GM19043 (cell line): ENCODE data around the gene OTP.

ENCODE experiments used
- ATAC-seq: cut with Tn5 transposase; IDR thresholded peaks from one replicate; pipeline ENCODE4 v1.9.1; 2021; ENCODE audit warnings: low read depth; ENCODE audit not compliant: unreplicated experiment

Gene OTP

DNA sequence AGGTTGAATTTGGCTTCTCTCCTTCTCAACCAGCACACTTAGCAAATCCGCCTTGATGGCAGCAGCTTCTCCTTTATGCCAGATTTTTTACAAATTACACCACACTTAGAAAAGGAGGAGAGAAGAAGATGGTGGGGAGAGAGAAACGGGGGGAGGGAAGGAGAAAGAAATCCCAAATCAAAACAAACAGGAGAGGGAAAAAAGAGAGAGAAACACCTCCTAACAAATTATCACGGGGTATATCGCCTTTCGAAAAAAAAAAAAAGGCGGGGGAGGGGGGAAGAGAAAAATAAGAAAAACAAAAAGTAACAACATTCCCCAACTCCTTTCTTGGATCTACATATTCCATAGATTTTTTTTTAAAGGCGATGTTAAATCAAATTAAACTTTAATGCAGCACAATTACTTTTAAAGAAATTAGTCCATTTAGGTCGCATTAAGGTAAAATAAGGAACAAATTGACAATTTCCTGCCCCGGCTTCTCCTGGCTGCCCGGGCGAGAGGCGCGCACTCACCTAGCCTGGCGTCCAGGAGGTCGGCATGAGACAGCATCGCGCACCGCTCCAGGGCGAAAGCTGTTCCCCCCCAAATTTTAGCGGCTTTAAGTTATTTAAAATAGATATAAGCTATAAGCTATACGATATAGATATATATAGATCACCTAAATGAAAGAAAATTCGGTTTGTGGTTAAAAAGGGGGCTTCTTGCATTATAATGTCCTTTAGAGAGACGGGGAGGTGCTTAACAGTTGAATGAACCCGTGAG is at the start of gene OTP:
Gene OTP (minus strand): TSS at position 716 of the 765 bp plus-strand sequence. CDS start 164 bp downstream, at position 552.
- ATAC-seq = no peak

DNA sequence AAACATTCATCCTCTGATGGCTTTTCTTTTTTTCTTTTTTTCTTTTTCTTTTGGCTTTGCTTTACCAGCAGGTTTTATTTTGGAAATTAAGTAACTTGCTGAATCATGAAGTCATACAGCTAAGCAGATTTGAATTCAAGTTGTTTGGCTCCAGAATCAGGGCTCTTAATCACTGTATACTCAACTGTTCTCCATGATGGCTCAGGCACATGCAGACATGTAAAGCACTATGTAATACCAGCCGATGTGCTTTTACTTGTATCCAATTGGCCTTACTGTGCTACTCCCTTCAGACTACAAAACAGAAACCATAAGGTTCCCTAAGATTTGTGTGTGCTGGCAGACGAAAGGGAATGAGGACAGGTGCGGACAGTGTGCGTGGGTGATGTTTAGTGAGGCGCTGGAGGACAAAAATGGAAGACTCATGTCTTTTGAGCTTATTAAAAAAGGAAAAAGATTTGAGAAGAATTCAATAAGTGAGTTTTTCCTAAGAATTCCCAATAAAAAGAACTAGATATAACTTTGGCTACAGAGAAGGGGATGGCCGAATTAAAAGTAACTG is 44.7 kb upstream of the OTP start:
- ATAC-seq = no peak

DNA sequence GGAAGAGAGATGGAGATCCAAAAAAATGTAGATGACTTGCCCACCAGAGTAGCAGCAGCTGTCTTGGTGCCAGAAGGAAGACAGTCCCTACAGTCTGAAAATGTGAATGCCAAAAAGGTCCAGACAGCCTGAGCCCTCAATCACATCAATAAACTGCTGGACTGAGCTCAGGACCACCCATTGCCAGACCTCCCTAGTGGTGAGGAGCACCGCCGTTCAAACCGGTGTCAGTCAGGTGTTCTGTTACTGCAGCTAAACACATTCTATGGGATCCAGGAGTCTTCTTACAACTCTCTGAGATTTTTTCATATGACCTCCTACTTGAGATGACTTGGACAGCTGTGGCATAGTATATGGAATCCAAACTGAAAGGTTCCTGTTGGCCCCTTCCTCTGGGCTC is 32.0 kb upstream of the OTP start:
- ATAC-seq = no peak

DNA sequence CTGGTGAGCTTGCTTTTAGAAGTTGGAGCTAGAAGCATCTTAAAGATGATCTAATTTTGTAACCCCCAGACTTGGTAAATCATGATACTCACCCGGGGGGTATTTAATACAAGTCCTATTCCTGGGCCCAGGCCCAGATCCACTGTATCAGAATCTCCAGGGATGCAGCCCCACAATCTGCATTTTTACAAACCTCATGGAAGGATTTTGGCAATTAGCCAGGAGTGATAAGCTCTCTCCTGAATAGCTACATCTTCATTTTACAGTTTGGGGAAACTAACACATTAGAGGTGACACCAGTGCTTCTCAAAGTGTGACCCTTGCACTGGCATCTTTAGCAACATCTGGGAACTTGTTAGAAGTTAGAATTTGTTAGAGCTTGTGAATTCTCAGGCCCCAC is 31.2 kb upstream of the OTP start:
- ATAC-seq = no peak

DNA sequence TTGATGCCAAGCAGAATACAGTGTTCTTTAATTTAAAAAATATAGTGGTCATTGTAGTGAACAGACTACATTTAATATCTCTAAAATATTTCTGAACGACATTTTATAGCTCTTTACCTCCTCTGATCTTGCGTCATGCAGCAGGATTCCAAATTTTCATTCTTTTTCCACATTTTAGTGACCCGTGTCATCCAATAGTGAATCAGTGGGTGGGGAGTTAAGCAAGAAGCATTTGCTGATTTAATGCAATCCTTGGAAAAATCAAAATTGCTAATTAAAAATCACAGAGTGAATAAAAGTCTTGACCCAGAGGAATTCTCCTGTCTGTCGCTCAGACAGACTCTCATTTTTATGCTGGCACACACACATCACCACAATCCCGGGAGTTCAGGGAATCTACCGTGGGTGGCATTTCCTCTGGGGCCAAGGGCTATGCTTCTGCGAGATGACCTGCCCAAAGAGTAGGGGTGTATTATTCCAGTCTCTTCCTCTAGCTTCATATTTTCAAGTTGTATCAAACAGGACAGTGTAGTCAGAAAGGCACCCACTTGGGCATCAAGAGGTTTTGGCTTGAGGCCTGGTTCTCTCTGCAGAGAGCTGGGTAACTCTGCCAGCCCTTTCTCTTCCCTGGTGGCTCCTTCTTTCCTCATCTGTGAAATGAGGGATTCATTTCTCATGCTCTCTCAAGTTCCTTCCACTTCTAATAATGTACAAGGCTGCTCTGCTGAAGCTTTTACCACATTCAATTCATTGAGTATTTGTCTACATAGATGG is 24.8 kb upstream of the OTP start:
- no peak for ATAC-seq

DNA sequence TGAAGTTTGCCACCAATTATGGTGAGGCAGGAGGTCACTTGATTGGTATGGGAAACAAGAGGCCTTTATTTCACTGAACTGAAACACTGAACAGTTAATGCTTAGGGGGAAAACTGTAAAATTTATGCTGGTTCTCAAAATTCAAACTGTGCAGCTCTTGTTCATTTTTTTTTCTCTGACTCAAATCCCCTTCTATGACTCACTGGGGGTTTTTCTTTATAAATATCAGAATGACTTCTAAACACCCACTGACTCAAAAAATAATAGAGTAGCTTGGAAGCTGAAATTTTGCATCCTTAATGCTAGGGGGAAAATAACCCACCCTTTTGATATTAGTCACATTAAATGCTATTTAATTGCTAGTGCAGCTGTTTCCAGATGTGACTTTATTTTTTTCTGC is 24.1 kb upstream of the OTP start:
- no peak for ATAC-seq

DNA sequence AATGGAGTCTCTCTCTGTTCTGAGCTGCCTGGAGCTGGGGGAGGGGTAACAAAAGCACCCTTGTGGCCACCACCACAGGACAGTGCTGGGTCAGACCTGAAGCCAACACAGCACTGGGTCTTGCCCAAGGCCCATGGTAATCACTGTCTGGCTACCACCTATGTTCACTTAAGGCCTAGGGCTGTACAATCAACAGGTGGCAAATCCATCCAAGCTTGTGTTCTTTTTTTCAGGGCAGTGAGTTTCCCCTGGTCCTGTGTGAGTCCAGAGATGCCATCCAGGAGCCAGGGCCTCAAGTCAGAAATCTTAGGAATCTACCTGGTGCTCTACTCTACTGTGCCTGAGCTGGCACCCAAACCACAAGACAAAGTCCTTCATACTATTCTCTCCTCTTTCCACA is 20.1 kb upstream of the OTP start:
- ATAC-seq = no peak

DNA sequence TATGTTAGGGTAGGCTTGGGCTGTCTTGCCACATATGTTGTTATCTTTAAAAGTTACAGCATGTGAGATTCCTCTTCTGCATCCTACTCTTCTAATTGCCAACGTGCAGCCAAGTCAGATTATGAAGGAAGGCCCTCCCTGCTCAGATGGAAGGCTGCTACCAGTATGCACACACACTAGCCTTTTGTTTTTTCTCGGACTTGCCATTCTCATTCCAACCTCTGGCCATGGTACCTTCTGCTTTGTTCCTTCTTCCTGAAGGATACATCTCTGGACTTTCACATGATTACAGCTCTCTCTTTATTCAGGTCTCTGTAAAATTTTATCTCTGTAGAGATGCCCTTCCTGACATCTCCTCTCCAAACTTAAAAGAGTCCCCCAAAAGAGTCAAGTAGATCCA is 12.8 kb upstream of the OTP start:
- ATAC-seq = no peak

DNA sequence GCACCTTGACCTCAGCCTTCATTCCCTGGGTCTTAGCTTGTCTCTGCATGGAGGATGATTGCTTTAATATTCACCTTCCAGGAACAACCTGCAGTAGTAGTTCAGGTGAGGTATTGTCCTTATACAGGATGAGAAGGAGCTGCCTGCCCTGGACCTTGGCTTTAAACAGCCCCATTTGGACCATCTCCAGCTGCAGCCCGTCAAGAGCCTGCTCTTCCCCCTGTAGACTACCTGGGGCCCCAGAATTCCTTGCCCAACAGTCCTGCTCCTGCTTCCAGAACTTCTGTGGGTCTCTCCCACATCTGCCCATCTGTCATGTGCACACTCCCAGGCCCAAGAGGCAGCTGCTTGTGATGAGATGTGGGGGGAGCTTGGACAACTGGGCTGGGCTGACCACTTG is 12.2 kb upstream of the OTP start:
- no peak for ATAC-seq

DNA sequence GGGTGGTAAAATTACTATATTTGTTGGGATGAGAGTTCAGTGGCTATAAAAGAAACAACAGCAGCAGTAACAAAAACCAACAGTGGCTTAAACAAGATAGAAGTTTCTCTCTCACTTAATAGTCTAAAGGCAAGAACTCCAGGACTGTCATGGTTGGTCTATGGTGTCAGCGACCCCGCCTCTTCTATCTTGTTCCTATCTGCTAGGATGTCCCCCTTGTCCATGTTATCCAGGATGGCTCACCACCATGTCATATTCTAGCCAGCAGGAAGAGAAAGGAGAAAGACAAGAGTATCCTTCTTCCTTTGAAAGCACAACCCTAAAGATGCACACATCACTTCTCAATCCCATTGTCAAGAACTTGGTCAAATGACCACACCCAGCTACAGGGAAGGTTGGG is 11.3 kb upstream of the OTP start:
- ATAC-seq = no peak

DNA sequence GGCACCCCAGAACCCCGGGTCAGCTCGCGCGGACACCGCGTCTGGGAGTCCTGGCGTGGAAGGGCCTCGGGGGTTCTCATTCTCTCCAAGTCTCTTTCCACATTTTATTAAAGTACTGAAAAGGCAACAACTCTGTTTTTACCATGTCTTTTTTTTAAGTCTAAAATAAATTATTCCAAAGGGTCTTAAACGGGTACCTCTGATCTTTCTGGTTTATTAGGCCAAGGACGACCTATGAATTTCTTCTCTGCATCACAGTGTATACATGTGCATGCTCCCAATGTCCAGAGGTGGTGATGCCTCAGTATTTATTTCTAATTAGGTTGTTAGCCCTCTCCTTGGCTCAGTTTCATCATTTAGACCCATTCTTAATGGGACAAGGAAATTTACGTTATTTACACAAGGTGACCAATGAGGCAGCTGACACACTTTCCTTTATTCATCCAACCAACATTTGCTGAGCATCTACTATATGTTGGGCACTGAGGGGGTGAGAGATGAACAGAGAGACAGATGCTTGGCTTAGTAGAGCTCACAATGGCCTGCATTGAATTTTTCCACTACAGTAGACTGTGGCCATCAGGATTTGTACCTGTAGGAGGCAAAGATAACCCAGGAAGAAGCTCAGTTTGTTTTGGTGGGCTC is 7.6 kb upstream of the OTP start:
- ATAC-seq = no peak

DNA sequence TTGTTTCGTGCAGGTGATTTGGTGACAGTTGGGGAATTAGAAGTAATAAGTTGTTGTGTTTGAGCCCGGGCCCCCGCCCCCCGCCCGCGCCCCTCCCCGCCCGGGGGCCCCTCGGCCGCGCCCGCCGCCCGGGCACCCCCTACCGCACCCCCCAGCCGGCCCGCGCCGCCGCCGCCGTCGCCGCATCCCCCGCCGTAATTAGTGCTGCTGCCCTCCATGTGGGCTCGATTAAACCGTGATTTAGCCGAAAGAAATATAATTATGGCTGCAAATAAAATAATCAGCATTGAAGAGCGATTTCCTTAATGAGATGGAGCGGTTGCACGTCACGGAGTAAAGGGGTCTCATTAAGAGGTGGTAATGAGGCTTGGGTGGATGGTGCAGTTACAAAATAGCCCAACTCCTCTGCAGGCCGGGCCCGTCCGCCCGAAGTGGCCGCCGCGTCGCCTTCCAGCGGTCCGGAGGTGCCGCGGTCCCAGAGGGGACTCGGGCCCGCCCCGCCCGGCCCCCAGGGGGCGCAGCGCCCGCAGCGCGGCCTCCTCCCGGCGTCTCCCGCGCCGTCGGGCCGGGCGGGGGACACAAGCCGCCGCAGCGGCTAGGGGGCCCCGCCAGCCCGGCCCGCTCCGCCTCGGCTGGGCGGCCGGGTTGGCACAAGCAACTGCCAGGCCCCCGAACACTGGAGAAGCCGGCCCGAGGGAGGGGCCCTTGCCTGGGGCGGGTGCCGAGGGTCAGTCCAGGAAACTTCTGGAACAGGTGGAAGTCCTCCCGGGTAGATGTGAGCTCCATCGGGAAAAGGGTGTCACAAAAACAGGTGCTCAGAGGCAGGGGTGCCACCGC is 6.9 kb upstream of the OTP start:
- no peak for ATAC-seq

DNA sequence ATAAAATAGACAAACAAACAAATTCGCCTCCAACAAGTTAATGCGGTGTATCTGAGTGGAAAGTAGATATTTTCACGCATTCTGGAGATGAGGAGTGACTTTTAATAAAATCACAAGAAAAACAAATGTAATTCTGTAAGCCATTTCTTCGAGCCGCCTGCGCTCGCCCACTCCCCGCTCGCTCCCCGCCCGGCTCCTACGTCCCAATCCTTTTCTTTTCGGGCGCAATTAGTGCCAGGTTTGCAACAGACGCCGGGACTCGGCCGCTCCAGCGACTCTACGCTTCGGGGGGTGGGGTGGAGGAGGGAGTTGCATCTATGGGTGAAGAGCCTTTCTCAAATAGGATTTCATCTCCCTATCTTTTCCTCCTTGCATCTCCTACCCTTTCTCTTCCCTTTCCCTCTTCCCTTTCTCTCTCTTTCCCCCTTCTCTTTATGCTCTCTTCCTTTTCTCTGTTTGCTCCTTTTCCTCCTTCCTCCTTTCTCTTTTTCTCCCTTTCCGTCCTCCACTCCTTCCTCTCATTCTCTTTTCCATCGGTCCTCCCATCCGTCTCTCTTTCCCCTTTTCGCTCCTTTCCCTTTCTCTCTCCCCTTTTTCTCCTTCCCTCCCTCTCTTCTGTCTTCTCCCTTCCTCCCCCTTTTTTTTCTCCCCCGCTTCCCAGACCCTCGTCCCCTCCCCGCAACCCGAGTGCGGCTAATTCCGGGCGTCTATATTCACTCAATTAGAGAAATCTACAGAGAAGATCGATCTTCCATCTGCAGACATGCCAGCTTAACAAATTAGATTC is 6.1 kb upstream of the OTP start:
- no peak for ATAC-seq

DNA sequence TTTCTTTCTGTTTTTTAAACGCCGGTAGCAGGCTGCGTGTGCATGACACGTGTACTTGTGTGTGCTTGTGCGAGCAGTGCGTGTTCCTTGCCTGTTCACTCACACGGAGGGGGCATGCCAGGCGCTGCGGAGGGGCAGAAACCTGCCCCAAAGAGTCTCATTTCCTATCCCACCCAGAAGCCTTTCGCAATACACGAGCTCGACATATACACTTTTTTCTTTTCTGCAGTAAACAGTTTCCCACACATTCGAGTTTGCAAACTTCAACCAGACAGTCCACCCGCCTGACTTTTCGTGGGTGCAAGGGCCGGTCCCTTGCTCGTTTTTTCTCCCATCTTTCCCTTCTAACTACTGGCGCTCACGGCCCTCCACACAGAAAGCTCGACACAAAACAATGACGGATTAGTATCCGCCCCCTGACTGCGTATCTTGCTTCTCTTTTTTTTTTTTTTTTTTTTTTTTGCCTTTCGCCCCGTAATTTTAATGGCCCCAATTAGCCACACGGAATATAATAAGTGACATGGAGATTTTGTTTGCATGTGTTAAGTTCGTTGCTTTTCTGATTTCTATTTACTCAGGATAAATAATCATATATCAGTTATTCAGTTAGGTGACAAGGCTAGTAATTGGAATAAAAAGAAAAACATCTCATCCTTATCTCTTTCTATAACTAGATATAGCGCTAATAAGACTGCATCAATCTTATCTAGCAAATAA is 5.3 kb upstream of the OTP start:
- no peak for ATAC-seq

DNA sequence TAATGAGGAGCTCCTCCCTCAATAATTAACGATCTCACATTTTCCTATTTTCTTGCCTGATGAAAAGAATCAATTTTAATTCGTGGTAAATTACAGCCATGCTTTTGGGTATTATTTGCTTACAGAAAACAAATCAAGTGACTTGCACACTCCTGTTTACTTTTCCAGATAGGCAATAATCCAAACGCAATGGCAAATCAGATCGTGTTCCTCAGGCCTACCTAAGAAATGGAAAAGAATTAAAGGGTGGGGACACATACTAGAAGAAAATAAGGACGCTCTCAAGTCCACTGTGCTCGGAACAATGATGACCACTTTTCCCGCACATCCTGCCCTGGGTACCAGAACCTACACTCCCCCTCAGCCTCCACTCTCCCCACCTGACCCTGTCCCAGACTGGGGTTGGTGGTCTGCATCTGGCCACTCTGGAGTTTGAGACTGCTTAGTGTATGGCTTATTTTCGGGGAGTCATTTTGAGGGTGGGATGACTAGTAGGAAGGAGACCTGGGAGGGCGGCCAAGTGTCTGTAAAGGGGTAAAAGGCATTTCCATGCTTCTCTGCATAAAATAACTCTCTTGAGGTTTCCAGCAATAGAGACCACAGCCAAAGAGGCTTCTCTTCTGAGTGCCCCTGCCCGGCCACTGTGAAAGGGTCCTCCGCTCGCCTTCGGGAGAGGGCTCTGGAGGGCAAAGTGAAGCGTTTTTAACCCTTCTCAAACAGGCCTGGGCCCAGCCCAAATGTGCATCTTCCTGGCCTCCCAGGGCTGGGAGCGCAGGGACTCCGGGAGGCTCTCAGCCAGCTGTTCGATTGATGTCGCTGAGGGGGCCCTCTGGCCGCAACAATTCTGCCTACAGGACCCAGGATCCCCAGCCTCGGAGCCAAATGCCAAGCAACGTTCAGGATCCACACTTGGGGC is 4.5 kb upstream of the OTP start:
- no peak for ATAC-seq

DNA sequence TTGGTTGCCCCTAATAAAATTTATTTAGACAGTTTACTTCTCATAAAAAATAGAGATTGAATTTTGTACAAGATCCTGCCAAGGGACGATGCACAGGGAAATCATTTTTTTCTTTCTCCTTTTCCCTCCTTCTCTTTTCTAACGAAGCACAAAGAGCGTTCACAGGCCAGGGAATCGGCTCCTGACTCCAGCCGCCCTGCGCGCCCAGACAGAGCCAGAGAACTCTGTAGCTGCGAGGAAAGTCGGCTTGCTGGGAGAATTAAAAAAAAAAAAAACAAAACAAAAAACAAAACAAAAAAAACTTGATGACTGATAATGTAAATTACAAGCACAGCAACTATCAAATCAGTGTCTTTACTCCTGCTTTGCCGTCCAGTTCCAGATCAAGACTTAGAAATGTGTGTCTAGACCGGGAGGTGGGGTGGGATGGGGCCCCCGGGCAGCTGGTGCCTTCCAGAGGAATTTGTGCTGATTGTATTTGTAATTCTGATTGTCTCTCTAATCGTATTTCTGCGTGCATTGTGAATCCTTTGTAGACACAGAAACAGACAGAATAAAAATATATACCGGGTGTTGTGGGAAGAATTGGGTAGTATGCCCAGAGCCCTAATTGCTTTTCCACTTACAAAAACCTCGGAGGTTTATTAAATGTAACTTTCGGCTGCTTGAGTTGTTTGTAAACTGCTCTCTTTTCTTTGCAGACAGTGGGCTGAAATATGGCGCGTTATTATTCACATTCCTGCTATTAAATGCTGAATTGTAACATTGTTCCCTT is 3.6 kb upstream of the OTP start:
- no peak for ATAC-seq

DNA sequence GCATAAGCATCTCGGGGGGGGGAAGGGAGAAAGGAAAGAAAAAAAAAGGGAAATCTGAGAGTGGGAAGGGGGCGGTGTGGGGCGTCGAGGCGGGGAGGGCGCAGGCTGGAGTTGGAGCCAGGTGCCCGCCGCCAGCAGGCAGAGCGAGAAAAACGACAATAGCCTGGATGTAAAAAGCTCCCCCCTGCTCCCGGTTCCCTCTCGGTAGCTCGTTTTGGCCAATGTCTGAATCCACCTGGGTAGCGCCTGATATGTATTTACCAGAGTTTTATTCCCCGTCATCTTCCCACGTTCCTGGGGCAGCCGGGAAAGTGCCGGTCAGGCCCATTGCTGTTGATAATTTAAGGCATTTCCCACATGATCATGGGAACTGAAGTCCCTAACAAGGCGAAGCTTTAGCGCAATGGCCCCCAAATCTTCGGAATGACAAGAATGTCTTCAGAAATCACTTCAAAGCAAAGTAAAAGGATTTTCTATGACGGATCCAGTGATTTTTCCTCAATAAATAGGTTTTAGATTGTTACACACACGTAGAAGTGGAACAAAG is 3.0 kb upstream of the OTP start:
- no peak for ATAC-seq
